ENCODE data around the gene IQCE. TPM values are rescaled to one million over a fixed set of nuclear protein-coding genes. Genes with fewer than 3 reads are reported as not detected.

IQCE gene
- total RNA-seq, 6 experiments from 2014 or later = 3.7 to 7.0 (median 4.0) TPM

- intact Hi-C loops (cut with DNase I) = no loop called here
- DNase-seq (no peak), ATAC-seq (no peak)
- H3K9me3 ChIP-seq = no peaks in the 10 kb centered on the region
- H3K27me3 ChIP-seq = no peaks in the 10 kb centered on the region
- H3K4me3 ChIP-seq = no peak overlapping the region
- H3K36me3 ChIP-seq = no peaks in the 10 kb centered on the region
- no peak overlapping the region for H3K27ac ChIP-seq
- TF ChIP-seq POLR2A (IDR thresholded peaks at IDR 0.05) (no peak), CTCF (IDR thresholded peaks at IDR 0.05) (no peak)
- 73% methylated on average over 9 of the region's 9 CpGs for WGBS (ENCODE audit: insufficient coverage, low coverage, low lambda C conversion rate, missing lambda C conversion rate)
- peaks cover 0 to 31% (median 12%) of the 10 kb centered on the region in 4 donors for H3K4me1 ChIP-seq
Observed at GRCh38 chr7:2619116-2619515, 60.3 kb downstream of the IQCE start.

- DNase-seq (peak; percentile 71 to 80 (median 79)), ATAC-seq (peak; percentile 77 to 87 (median 80))
- H3K4me1 ChIP-seq = peaks cover 0 to 25% (median 9%) of the 10 kb centered on the region in 4 donors
- 34% methylated on average over 23 of the region's 23 CpGs for WGBS (ENCODE audit: insufficient coverage, low coverage, low lambda C conversion rate, missing lambda C conversion rate)
- H3K27ac ChIP-seq = peak overlapping the region in 2 of 3 donors; percentile 29 to 44
- no peaks in the 10 kb centered on the region for H3K9me3 ChIP-seq
- TF ChIP-seq POLR2A (IDR thresholded peaks at IDR 0.05) (no peak), CTCF (IDR thresholded peaks at IDR 0.05) (no peak)
- intact Hi-C loops (cut with DNase I) = no loop called here
- no peak overlapping the region for H3K4me3 ChIP-seq
- no peaks in the 10 kb centered on the region for H3K36me3 ChIP-seq
- H3K27me3 ChIP-seq = no peaks in the 10 kb centered on the region
Observed at GRCh38 chr7:2621061-2621828, 62.5 kb downstream of the IQCE start.

- WGBS (ENCODE audit: insufficient coverage, low coverage, low lambda C conversion rate, missing lambda C conversion rate) = 57% methylated on average over 1 of the region's 12 CpGs
- H3K27me3 ChIP-seq = no peaks in the 10 kb centered on the region
- H3K4me3 ChIP-seq = no peak overlapping the region
- TF ChIP-seq CTCF (IDR thresholded peaks at IDR 0.05) = no peak
- TF ChIP-seq POLR2A (IDR thresholded peaks at IDR 0.05) = no peak
- intact Hi-C loops (cut with DNase I) = no loop called here
- no peaks in the 10 kb centered on the region for H3K9me3 ChIP-seq
- peak in 2 of 4 donors; percentile 3 to 17 for ATAC-seq
- no peaks in the 10 kb centered on the region for H3K36me3 ChIP-seq
- no peak overlapping the region for H3K27ac ChIP-seq
- H3K4me1 ChIP-seq = peaks cover 0 to 25% (median 9%) of the 10 kb centered on the region in 4 donors
- DNase-seq = peak; percentile 53 to 66 (median 60)
Observed at GRCh38 chr7:2621948-2622640, 63.3 kb downstream of the IQCE start.

- Histone ChIP-seq H3K4me3 (no peak overlapping the region), H3K27me3 (no peaks in the 10 kb centered on the region), H3K36me3 (no peaks in the 10 kb centered on the region), H3K27ac (no peak overlapping the region), H3K4me1 (peaks cover 0 to 25% (median 9%) of the 10 kb centered on the region in 4 donors), H3K9me3 (no peaks in the 10 kb centered on the region)
- 60% methylated on average over 1 of the region's 19 CpGs for WGBS (ENCODE audit: insufficient coverage, low coverage, low lambda C conversion rate, missing lambda C conversion rate)
- intact Hi-C loops (cut with DNase I) = no loop called here
- TF ChIP-seq CTCF (IDR thresholded peaks at IDR 0.05) (no peak), POLR2A (IDR thresholded peaks at IDR 0.05) (no peak)
- ATAC-seq (peak; percentile 45 to 68 (median 54)), DNase-seq (peak in 2 of 3 donors; percentile 60 to 75)
Observed at GRCh38 chr7:2622869-2623697, 64.3 kb downstream of the IQCE start.
